H9 (cell line): ENCODE data around the gene NHLRC4. TPM values are rescaled to one million over a fixed set of nuclear protein-coding genes. Genes with fewer than 3 reads are reported as not detected.

Experiments
- DNase-seq: peaks from one replicate; pipeline ENCODE4 v3.0.0-alpha.2; 2017
- H2AFZ ChIP-seq: one replicate; pipeline ENCODE4 v1.6.1; 2013; ENCODE audit warnings: mild to moderate bottlenecking, low read length, control low read depth, moderate library complexity
- H2AK5ac ChIP-seq: 2 replicates; pipeline ENCODE4 v1.6.1; 2013; ENCODE audit warnings: low read length, control low read depth, mixed read lengths; ENCODE audit not compliant: insufficient read length
- H2BK120ac ChIP-seq: one replicate; pipeline ENCODE4 v1.6.1; 2013; ENCODE audit warnings: low read depth, mild to moderate bottlenecking, low read length, control low read depth, inconsistent platforms; ENCODE audit not compliant: poor library complexity, severe bottlenecking
- H2BK12ac ChIP-seq: 2 replicates; pipeline ENCODE4 v1.6.1; 2013; ENCODE audit warnings: low read length, control low read depth, mixed read lengths, low read depth; ENCODE audit not compliant: insufficient read length
- H2BK15ac ChIP-seq: 2 replicates; pipeline ENCODE4 v1.6.1; 2013; ENCODE audit warnings: low read depth, low read length, control low read depth
- H2BK20ac ChIP-seq: one replicate; pipeline ENCODE4 v1.6.1; 2013; ENCODE audit warnings: low read depth, mild to moderate bottlenecking, low read length, control low read depth, inconsistent platforms; ENCODE audit not compliant: poor library complexity, severe bottlenecking
- H2BK5ac ChIP-seq: 2 replicates; pipeline ENCODE4 v1.6.1; 2013; ENCODE audit warnings: low read length, control low read depth, mixed read lengths; ENCODE audit not compliant: insufficient read length
- H3K14ac ChIP-seq: 2 replicates; pipeline ENCODE4 v1.6.1; 2013; ENCODE audit warnings: low read length, control low read depth; ENCODE audit not compliant: insufficient read depth
- H3K18ac ChIP-seq: 2 replicates; pipeline ENCODE4 v1.6.1; 2013; ENCODE audit warnings: low read depth, mild to moderate bottlenecking, mixed read lengths, low read length, control low read depth; ENCODE audit not compliant: insufficient read length
- H3K23ac ChIP-seq: 2 replicates; pipeline ENCODE4 v1.6.1; 2013; ENCODE audit warnings: low read length, control low read depth, mixed read lengths, low read depth; ENCODE audit not compliant: insufficient read length
- H3K23me2 ChIP-seq: 2 replicates; pipeline ENCODE4 v1.6.1; 2013; ENCODE audit warnings: low read depth, mild to moderate bottlenecking, mixed read lengths, low read length, control low read depth; ENCODE audit not compliant: insufficient read length, poor library complexity, severe bottlenecking
- H3K27ac ChIP-seq: 2 replicates; pipeline ENCODE4 v1.5.1; 2013; ENCODE audit warnings: low read length, control low read depth, mixed read lengths, low read depth; ENCODE audit not compliant: insufficient read length
- H3K27me3 ChIP-seq: 2 replicates; pipeline ENCODE4 v1.6.1; 2013; ENCODE audit warnings: low read length, control low read depth, inconsistent platforms; ENCODE audit not compliant: insufficient read depth
- H3K4ac ChIP-seq: 2 replicates; pipeline ENCODE4 v1.6.1; 2013; ENCODE audit warnings: low read depth, mild to moderate bottlenecking, control low read depth, inconsistent platforms, low read length, moderate library complexity
- H3K4me1 ChIP-seq: 2 replicates; pipeline ENCODE4 v1.6.1; 2013; ENCODE audit warnings: low read length, control low read depth, inconsistent platforms; ENCODE audit not compliant: insufficient read depth
- H3K4me2 ChIP-seq: 2 replicates; pipeline ENCODE4 v1.6.1; 2013; ENCODE audit warnings: low read length, control low read depth, mixed read lengths; ENCODE audit not compliant: insufficient read length, insufficient read depth
- H3K56ac ChIP-seq: 2 replicates; pipeline ENCODE4 v1.6.1; 2013; ENCODE audit warnings: low read depth, mild to moderate bottlenecking, mixed read lengths, low read length, control low read depth; ENCODE audit not compliant: insufficient read length
- H3K79me1 ChIP-seq: 2 replicates; pipeline ENCODE4 v1.6.1; 2013; ENCODE audit warnings: low read depth, mild to moderate bottlenecking, moderate library complexity, low read length, control low read depth, inconsistent platforms; ENCODE audit not compliant: insufficient read depth, poor library complexity, severe bottlenecking
- H3K79me2 ChIP-seq: 2 replicates; pipeline ENCODE4 v1.6.1; 2013; ENCODE audit warnings: low read length, control low read depth, inconsistent platforms; ENCODE audit not compliant: insufficient read depth
- H3K9ac ChIP-seq: 2 replicates; pipeline ENCODE4 v1.6.1; 2013; ENCODE audit warnings: low read length, control low read depth, mixed read lengths; ENCODE audit not compliant: insufficient read length; ENCODE audit errors: extremely low read depth
- H3K9me3 ChIP-seq: one replicate; pipeline ENCODE4 v1.6.1; 2013; ENCODE audit warnings: low read depth, low read length, inconsistent platforms; ENCODE audit not compliant: control insufficient read depth
- H3T11ph ChIP-seq: one replicate; pipeline ENCODE4 v1.6.1; 2013; ENCODE audit warnings: mild to moderate bottlenecking, low read length, control low read depth, inconsistent platforms
- H4K20me1 ChIP-seq: one replicate; pipeline ENCODE4 v1.6.1; 2013; ENCODE audit not compliant: control insufficient read depth, insufficient read length, insufficient read depth
- H4K5ac ChIP-seq: 2 replicates; pipeline ENCODE4 v1.6.1; 2013; ENCODE audit warnings: low read depth, mild to moderate bottlenecking, mixed read lengths, low read length, control low read depth; ENCODE audit not compliant: insufficient read length
- H4K8ac ChIP-seq: replicated peaks from 2 replicates; pipeline ENCODE4 v1.6.1; 2013; ENCODE audit warnings: low read length, control low read depth, mixed read lengths, low read depth; ENCODE audit not compliant: insufficient read length
- H4K91ac ChIP-seq: 2 replicates; pipeline ENCODE4 v1.6.1; 2013; ENCODE audit warnings: low read depth, mild to moderate bottlenecking, moderate library complexity, mixed read lengths, low read length, control low read depth; ENCODE audit not compliant: insufficient read length
- H3K27ac Mint-ChIP-seq, 3 experiments: 2 replicates in 2 of 3; 3 replicates in 1 of 3; pipeline ENCODE4 v1.8.0; 2020 to 2021; ENCODE audit warnings: mixed read lengths in 3 of 3, mild to moderate bottlenecking in 1 of 3, moderate library complexity in 1 of 3
- H3K27me3 Mint-ChIP-seq: 2 replicates; pipeline ENCODE4 v1.8.0; 2021; ENCODE audit warnings: low read depth, mild to moderate bottlenecking, moderate library complexity, mixed read lengths
- H3K36me3 Mint-ChIP-seq, 3 experiments: 2 replicates in 2 of 3; 3 replicates in 1 of 3; pipeline ENCODE4 v1.8.0; 2020 to 2021; ENCODE audit warnings: low read depth in 3 of 3, mixed read lengths in 3 of 3; ENCODE audit not compliant: insufficient read depth in 1 of 3
- H3K4me1 Mint-ChIP-seq, 2 experiments: 2 replicates each; pipeline ENCODE4 v1.8.0; 2020; ENCODE audit warnings: mixed read lengths in 2 of 2
- H3K4me3 Mint-ChIP-seq, 2 experiments: 2 replicates in 1 of 2; 3 replicates in 1 of 2; pipeline ENCODE4 v1.8.0; 2020 to 2021; ENCODE audit warnings: mild to moderate bottlenecking in 2 of 2, mixed read lengths in 2 of 2, moderate library complexity in 1 of 2
- H3K9me3 Mint-ChIP-seq, 2 experiments: 2 replicates in 1 of 2; 3 replicates in 1 of 2; pipeline ENCODE4 v1.8.0; 2020; ENCODE audit warnings: mild to moderate bottlenecking in 2 of 2, mixed read lengths in 2 of 2, moderate library complexity in 1 of 2
- CTCF ChIP-seq: fragments of 200-600 bp; sonication (generic); conservative IDR thresholded peaks from 3 replicates; pipeline ENCODE4 v1.8.0; 2021; ENCODE audit warnings: antibody characterized with exemption, mild to moderate bottlenecking
- WGBS: extraction: QIAGEN DNeasy Blood & Tissue Kit; methylation state at CpG from one replicate; pipeline ENCODE4 v1.1.7; 2013; ENCODE audit warnings: missing lambda C conversion rate, low lambda C conversion rate, mixed read lengths; ENCODE audit not compliant: insufficient read length; ENCODE audit errors: extremely low coverage; 5-methylcytosine and 5-hydroxymethylcytosine counted together
- total RNA-seq: library from RNA; stranded (reverse); gene quantifications from 2 replicates; pipeline ENCODE4 v1.2.1, GENCODE V29; 2021

NHLRC4 gene
- total RNA-seq, 1 experiment from 2014 or later: 0.42 TPM

DNA sequence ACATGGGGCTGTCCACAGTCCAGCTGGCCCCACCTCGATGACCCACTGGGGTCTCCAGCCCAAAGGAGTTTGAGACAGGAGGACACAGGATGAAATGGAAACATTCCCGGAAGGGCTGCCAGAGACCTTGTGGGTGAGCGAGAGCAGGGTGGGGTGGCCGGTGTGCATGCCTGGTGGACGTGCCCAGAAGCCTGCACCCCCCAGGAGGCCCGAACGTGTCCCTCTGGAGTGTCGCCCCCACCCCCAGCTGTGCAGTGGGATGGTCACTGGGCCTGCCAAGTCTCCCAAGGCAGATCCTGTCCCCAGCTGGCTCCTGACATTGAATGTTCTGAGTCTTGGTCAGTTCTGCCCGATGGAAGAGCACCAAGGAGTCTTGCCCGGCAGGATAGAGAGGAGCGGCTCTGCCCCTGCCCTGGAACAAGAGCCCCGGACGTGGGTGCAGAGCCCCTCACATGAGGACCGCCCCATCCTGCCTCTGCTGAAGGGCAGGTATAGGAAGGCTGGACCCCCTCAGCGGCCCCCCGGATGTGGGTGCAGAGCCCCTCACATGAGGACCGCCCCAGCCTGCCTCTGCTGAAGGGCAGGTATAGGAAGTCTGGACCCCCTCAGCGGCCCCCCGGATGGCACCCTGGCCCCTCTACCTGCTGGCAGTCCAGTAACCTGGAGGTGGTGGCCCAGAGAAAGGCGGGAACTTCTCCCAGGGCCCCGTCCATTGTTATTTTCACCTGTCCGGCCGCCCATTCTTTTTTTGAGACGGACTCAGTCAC is 42.3 kb upstream of the NHLRC4 start:
- Histone ChIP-seq H4K8ac (no peak overlapping the region), H2BK15ac (no peak overlapping the region), H3K14ac (no peak overlapping the region), H3T11ph (no peak overlapping the region), H3K23me2 (peaks cover 13% of the 10 kb centered on the region), H2BK120ac (no peak overlapping the region), H3K27ac (no peak overlapping the region), H2BK5ac (no peak overlapping the region), H2AK5ac (no peak overlapping the region), H4K20me1 (peaks cover under 1% of the 10 kb centered on the region), H3K9me3 (no peaks in the 10 kb centered on the region), H3K4me2 (no peak overlapping the region), H3K9ac (no peak overlapping the region), H2AFZ (no peak overlapping the region), H3K79me1 (no peaks in the 10 kb centered on the region), H3K27me3 (no peaks in the 10 kb centered on the region), H4K5ac (no peak overlapping the region), H2BK12ac (no peak overlapping the region), H3K4ac (no peak overlapping the region), H3K79me2 (peaks cover 8% of the 10 kb centered on the region; the same call in 1 of the 2 replicates), H3K4me1 (no peaks in the 10 kb centered on the region; the same call in 1 of the 2 replicates), H3K18ac (no peak overlapping the region), H3K23ac (no peak overlapping the region), H2BK20ac (no peak overlapping the region), H3K56ac (no peak overlapping the region), H4K91ac (no peak overlapping the region)
- H3K27me3 Mint-ChIP-seq: no peaks in the 10 kb centered on the region; the same call in 1 of the 2 replicates
- no peaks in the 10 kb centered on the region for H3K9me3 Mint-ChIP-seq
- no peak overlapping the region for H3K4me3 Mint-ChIP-seq
- no CpG with 5 or more reads among the region's 24 CpGs for WGBS
- H3K4me1 Mint-ChIP-seq: peaks cover 15 to 19% of the 10 kb centered on the region in 2 experiments
- H3K27ac Mint-ChIP-seq: no peak overlapping the region
- H3K36me3 Mint-ChIP-seq: peaks cover 0 to 13% (median 12%) of the 10 kb centered on the region in 3 experiments; a peak in 5 of 7 replicates
- no peak for DNase-seq
- TF ChIP-seq CTCF: no peak
